SK-N-SH treated with all-trans-retinoic acid at 6 μM for 48 hours (cell line): ENCODE measurements around the gene GRIK1.

Experiments used
- ATAC-seq: fragments of 200-7000 bp; cut with Tn5 transposase; 3 replicates; pipeline ENCODE4 v1.9.1; 2020; ENCODE audit warnings: mild to moderate bottlenecking, moderate library complexity
- BACH2 ChIP-seq: fragments of 250-450 bp; sonication (Bioruptor Pico); IDR thresholded peaks from 2 replicates; pipeline ENCODE4 v1.9.0; 2021; ENCODE audit warnings: mild to moderate bottlenecking, borderline replicate concordance
- CREB5 ChIP-seq: fragments of 250-450 bp; sonication (Bioruptor Pico); IDR thresholded peaks from 2 replicates; pipeline ENCODE4 v1.5.1; 2020; ENCODE audit warnings: low read depth, mild to moderate bottlenecking, moderate library complexity
- CSDC2 ChIP-seq: fragments of 250-450 bp; sonication (Bioruptor Pico); IDR thresholded peaks from 2 replicates; pipeline ENCODE4 v1.5.0; 2020; ENCODE audit warnings: mild to moderate bottlenecking, moderate library complexity
- CSRNP3 ChIP-seq: fragments of 250-450 bp; sonication (Bioruptor Pico); IDR thresholded peaks from 2 replicates; pipeline ENCODE4 v1.5.1; 2021; ENCODE audit warnings: mild to moderate bottlenecking, moderate library complexity
- ESRRG ChIP-seq: fragments of 250-450 bp; sonication (Bioruptor Pico); IDR thresholded peaks from 2 replicates; pipeline ENCODE4 v1.6.1; 2021; ENCODE audit warnings: mild to moderate bottlenecking
- GLIS3 ChIP-seq: fragments of 250-450 bp; sonication (Bioruptor Pico); IDR thresholded peaks from 2 replicates; pipeline ENCODE4 v1.5.0; 2020; ENCODE audit warnings: mild to moderate bottlenecking, moderate library complexity
- ISL1 ChIP-seq: fragments of 250-450 bp; sonication (Bioruptor Pico); IDR thresholded peaks from 2 replicates; pipeline ENCODE4 v2.1.2; 2022; ENCODE audit warnings: mild to moderate bottlenecking, moderate library complexity
- OSR1 ChIP-seq: fragments of 250-450 bp; sonication (Bioruptor Pico); IDR thresholded peaks from 2 replicates; pipeline ENCODE4 v1.8.0; 2022; ENCODE audit warnings: moderate library complexity, mild to moderate bottlenecking, inconsistent platforms
- POU6F1 ChIP-seq: fragments of 250-450 bp; sonication (Bioruptor Pico); IDR thresholded peaks from 2 replicates; pipeline ENCODE4 v1.8.0; 2021; ENCODE audit warnings: low read depth, mild to moderate bottlenecking, moderate library complexity, borderline replicate concordance
- PPARA ChIP-seq: fragments of 250-450 bp; sonication (Bioruptor Pico); IDR thresholded peaks from 2 replicates; pipeline ENCODE4 v1.5.0; 2020; ENCODE audit warnings: mild to moderate bottlenecking, borderline replicate concordance
- RARB ChIP-seq: fragments of 250-450 bp; sonication (Bioruptor Pico); IDR thresholded peaks from 2 replicates; pipeline ENCODE4 v1.8.0; 2021; ENCODE audit warnings: mild to moderate bottlenecking, moderate library complexity
- SNAI2 ChIP-seq: fragments of 250-450 bp; sonication (Bioruptor Pico); IDR thresholded peaks from 2 replicates; pipeline ENCODE4 v1.5.0; 2020; ENCODE audit warnings: mild to moderate bottlenecking, moderate library complexity
- TCF4 ChIP-seq: fragments of 250-450 bp; sonication (Bioruptor Pico); IDR thresholded peaks from 2 replicates; pipeline ENCODE4 v1.8.0; 2021; ENCODE audit warnings: mild to moderate bottlenecking, moderate library complexity, borderline replicate concordance
- TOX ChIP-seq: fragments of 250-450 bp; sonication (Bioruptor Pico); IDR thresholded peaks from 2 replicates; pipeline ENCODE4 v1.8.0; 2021; ENCODE audit warnings: mild to moderate bottlenecking, moderate library complexity, borderline replicate concordance
- TSHZ2 ChIP-seq: fragments of 250-450 bp; sonication (Bioruptor Pico); IDR thresholded peaks from 2 replicates; pipeline ENCODE4 v1.5.0; 2020; ENCODE audit warnings: mild to moderate bottlenecking, moderate library complexity
- ZFP3 ChIP-seq: fragments of 250-450 bp; sonication (Bioruptor Pico); IDR thresholded peaks from 2 replicates; pipeline ENCODE4 v1.5.0; 2020; ENCODE audit warnings: mild to moderate bottlenecking, moderate library complexity
- ZFP30 ChIP-seq: fragments of 450-650 bp; formaldehyde crosslinking; IDR thresholded peaks from 2 replicates; pipeline ENCODE4 v1.5.0; 2022; ENCODE audit warnings: mild to moderate bottlenecking, moderate library complexity
- ZNF565 ChIP-seq: fragments of 450-650 bp; formaldehyde crosslinking; conservative IDR thresholded peaks from 2 replicates; pipeline ENCODE4 v1.5.0; 2020; ENCODE audit warnings: low read depth, mild to moderate bottlenecking, moderate library complexity
- ZNF70 ChIP-seq: fragments of 450-650 bp; formaldehyde crosslinking; IDR thresholded peaks from 2 replicates; pipeline ENCODE4 v1.5.0; 2020; ENCODE audit warnings: mild to moderate bottlenecking, moderate library complexity
- ZNF8 ChIP-seq: fragments of 450-650 bp; formaldehyde crosslinking; IDR thresholded peaks from 2 replicates; pipeline ENCODE4 v1.5.0; 2020; ENCODE audit warnings: mild to moderate bottlenecking, moderate library complexity

Gene GRIK1

GRCh38 chr21:29801122-29801521, 138.7 kb downstream of the GRIK1 start:
- no peak for ATAC-seq
- TF ChIP-seq GLIS3 (CRISPR knock-in tag) (no peak), ZNF70 (CRISPR knock-in tag) (no peak), CSDC2 (no peak), TSHZ2 (CRISPR knock-in tag) (no peak), OSR1 (CRISPR knock-in tag) (no peak), ZFP30 (CRISPR knock-in tag) (no peak), ESRRG (no peak), RARB (CRISPR knock-in tag) (no peak), PPARA (CRISPR knock-in tag) (no peak), SNAI2 (CRISPR knock-in tag) (no peak), POU6F1 (CRISPR knock-in tag) (no peak), ZFP3 (CRISPR knock-in tag) (no peak), CSRNP3 (no peak), ZNF565 (CRISPR knock-in tag) (no peak)
- TF ChIP-seq, all 23 proteins: peak for 0

- TF ChIP-seq ZNF8 = no peak
- no peak for TF ChIP-seq TSHZ2 (CRISPR knock-in tag)
- no peak for TF ChIP-seq OSR1 (CRISPR knock-in tag)
- TF ChIP-seq TCF4 (CRISPR knock-in tag) = no peak
- TF ChIP-seq ZNF70 (CRISPR knock-in tag) = no peak
- no peak for TF ChIP-seq CREB5
- no peak for TF ChIP-seq ZFP3 (CRISPR knock-in tag)
- no peak for ATAC-seq
These were observed 139.7 kb downstream of the GRIK1 start for GRCh38 chr21:29800056-29800455.

- no peak for ATAC-seq
- TF ChIP-seq CREB5 (no peak), TSHZ2 (CRISPR knock-in tag) (no peak), BACH2 (CRISPR knock-in tag) (no peak), CSRNP3 (no peak), TCF4 (CRISPR knock-in tag) (no peak), SNAI2 (CRISPR knock-in tag) (no peak), TOX (no peak), ZFP30 (CRISPR knock-in tag) (no peak), CSDC2 (no peak), ISL1 (CRISPR knock-in tag) (no peak)
These were observed 141.0 kb downstream of the GRIK1 start for GRCh38 chr21:29798840-29799239.
